SK-N-DZ (cell line): ENCODE measurements around the gene COL4A2.
A peak's percentile ranks its signal among the peaks of the same experiment; 100 is the strongest.

ENCODE experiments used
- DNase-seq: peaks from one replicate; pipeline ENCODE4 v3.0.0-alpha.2; 2015; ENCODE audit warnings: low spot score

Gene COL4A2

GRCh38 chr13:110402299-110403069, 95.4 kb downstream of the COL4A2 start:
- DNase-seq, result no peak

GRCh38 chr13:110403315-110403714, 96.2 kb downstream of the COL4A2 start:
- DNase-seq, result no peak

GRCh38 chr13:110403721-110404120, 96.6 kb downstream of the COL4A2 start:
- no peak for DNase-seq

- DNase-seq, result no peak
Measured at GRCh38 chr13:110404321-110404720, 97.2 kb downstream of the COL4A2 start.

- no peak for DNase-seq
Measured at GRCh38 chr13:110405597-110406450, 98.7 kb downstream of the COL4A2 start.

- DNase-seq, result no peak
Measured at GRCh38 chr13:110407021-110407420, 99.9 kb downstream of the COL4A2 start.

- DNase-seq, result no peak
Measured at GRCh38 chr13:110407531-110407930, 100.4 kb downstream of the COL4A2 start.

- DNase-seq, result no peak
Measured at GRCh38 chr13:110408286-110408685, 101.2 kb downstream of the COL4A2 start.

GRCh38 chr13:110409581-110409992, 102.5 kb downstream of the COL4A2 start:
- DNase-seq, result no peak

GRCh38 chr13:110410000-110410399, 102.9 kb downstream of the COL4A2 start:
- no peak for DNase-seq

GRCh38 chr13:110410936-110411687, 104.0 kb downstream of the COL4A2 start:
- no peak for DNase-seq

- no peak for DNase-seq
Measured at GRCh38 chr13:110411688-110412059, 104.6 kb downstream of the COL4A2 start.

- peak; percentile 59 for DNase-seq
Measured at GRCh38 chr13:110412132-110412914, 105.2 kb downstream of the COL4A2 start.

GRCh38 chr13:110413016-110413675, 106.1 kb downstream of the COL4A2 start:
- DNase-seq, result no peak

GRCh38 chr13:110413676-110414040, 106.6 kb downstream of the COL4A2 start:
- DNase-seq, result no peak

- no peak for DNase-seq
Measured at GRCh38 chr13:110414283-110414682, 107.2 kb downstream of the COL4A2 start.

- no peak for DNase-seq
Measured at GRCh38 chr13:110414931-110415330, 107.8 kb downstream of the COL4A2 start.

GRCh38 chr13:110415669-110416068, 108.6 kb downstream of the COL4A2 start:
- DNase-seq, result no peak

- no peak for DNase-seq
Measured at GRCh38 chr13:110416131-110417025, 109.3 kb downstream of the COL4A2 start.

GRCh38 chr13:110418944-110419343, 111.9 kb downstream of the COL4A2 start:
- no peak for DNase-seq
